ENCODE measurements around the gene ATE1. TPM values are rescaled to one million over a fixed set of nuclear protein-coding genes. Genes with fewer than 3 reads are reported as not detected.
"Not testable (repeated sequence)": the region's sequence is repeated elsewhere in the genome, so short reads cannot be mapped to it uniquely, and the experiment has no call there.

ATE1 gene
- total RNA-seq, 1 donor from 2014 or later, result 27.0 TPM

DNA sequence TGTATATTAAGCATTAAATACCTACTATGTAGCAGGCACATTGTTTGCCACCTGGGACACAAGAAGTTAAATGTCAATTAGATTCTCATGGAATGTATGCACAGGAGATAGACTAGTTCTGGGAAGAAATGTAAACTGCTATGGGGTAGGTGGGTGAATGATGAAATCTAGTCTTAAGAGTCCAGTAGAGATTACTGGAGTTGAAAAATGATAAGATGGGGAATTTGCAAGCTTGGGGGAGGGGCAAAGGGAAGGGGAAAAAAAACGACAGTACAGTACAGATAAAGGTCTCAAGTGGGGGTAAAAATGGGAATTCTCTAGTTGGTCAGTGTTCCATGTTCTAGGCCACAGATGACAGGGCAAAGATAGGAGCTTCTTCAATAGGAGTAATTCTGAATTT lies 94.4 kb downstream of the ATE1 start:
- no peak for DNase-seq (ENCODE audit: low read depth, low spot score)

DNA sequence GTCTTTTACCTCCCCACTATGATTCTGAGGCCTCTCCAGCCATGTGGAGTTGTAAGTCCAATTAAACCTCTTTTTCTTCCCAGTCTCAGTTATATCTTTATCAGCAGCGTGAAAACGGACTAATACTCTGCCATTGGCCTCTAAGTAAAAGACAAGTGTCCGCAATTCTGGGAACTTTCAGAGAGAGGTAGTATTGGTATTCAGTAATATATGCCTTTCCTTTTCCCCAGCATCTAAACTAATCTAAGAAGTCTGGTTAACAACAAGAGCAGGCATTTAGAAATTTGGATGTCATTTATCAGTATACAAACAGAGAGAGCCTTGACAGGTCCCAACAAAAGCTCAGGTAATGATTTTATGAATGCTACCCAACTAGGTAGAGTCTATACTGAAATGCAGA lies 95.2 kb downstream of the ATE1 start:
- DNase-seq (ENCODE audit: low read depth, low spot score), result no peak

DNA sequence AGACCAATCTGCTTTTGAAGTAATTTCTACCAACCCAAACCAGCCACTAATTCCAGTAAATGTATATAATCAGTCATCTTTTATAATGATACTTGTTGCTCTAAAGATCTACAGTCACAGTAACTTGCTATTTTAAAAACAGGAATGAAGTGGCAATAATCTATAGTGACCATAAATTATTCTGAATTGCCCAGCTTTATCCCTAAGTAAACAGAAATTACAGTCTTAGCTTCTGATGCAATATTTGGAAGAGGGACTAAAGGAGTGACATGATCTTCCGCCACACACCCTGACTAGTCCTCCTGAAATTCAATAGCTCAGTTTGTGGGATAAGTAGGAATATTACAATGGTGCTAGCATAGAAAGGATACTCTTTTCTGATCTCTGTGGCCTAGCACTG lies 96.1 kb downstream of the ATE1 start:
- no peak for DNase-seq (ENCODE audit: low read depth, low spot score)

DNA sequence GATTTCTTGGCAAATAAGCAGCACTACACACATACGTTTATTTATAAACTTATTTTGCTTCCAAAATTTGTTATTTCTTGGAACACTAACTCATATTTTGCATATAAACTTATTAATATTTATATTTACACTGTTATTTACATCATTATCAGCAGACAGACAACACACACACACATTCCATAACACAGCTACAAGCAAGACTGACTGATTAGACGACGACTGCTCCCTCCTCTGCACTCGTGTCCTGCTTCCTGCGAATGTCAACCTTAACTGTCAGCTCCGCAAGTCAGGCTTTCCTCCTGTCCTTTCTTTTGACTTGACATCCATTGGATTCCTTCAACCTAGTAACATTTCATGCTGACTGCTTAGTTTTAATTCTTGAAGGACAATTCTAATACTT lies 96.6 kb downstream of the ATE1 start:
- DNase-seq (ENCODE audit: low read depth, low spot score), result no peak

DNA sequence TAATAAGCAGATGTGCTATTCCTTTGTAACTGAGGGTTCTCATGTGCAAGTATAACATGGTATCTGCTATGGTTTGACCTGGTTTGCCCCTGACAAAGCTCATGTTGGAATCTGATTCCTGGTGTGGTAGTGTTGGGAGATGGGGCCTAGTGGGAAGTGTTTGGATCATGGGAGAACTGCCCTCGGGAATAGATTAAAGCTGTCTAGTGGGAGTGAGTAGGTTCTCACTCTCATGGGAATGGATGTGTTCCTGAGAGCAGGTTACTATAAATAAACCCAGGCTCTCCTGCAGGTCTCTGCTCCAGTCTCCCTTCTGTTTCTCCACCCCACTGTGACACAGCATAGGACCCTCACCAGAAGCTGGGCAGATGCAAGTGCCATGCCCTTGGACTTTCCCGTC lies 97.7 kb downstream of the ATE1 start:
- no peak for DNase-seq (ENCODE audit: low read depth, low spot score)

DNA sequence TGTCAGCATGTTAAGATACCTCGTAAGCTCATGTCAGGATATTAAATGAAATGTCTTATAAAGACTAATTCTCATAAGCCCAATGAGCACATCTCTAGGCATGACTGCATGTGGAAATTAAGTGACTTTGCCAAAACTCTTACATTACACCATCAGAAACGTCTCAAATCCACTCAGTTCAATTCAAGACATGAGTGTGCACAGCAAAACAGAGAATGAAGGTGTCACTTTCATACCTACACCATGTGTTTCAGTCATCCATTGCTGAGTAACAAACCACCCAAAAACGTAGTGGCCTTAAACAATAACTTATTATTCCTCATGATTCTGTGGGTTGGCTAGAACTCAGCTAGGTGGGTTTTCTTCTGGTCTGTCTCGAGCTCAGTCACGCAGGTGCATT lies 99.8 kb downstream of the ATE1 start:
- no peak for DNase-seq (ENCODE audit: low read depth, low spot score)

DNA sequence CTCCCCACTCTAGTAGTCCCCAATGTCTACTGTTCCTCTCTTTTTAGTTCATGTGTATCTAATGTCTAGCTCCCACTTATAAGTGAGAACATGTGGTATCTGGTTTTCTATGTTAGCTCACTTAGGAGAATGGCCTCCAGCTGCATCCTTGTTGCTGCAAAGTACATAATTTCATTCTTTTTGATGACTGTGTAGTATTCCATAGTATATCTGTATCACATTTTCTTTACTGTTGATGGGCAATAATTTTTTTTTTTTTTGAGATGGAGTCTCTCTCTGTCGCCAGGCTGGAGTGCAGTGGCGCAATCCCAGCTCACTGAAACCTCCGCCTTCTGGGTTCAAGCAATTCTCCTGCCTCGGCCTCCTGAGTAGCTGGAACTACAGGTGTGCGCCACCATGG lies 101.1 kb downstream of the ATE1 start:
- not testable (repeated sequence) for DNase-seq (ENCODE audit: low read depth, low spot score)

DNA sequence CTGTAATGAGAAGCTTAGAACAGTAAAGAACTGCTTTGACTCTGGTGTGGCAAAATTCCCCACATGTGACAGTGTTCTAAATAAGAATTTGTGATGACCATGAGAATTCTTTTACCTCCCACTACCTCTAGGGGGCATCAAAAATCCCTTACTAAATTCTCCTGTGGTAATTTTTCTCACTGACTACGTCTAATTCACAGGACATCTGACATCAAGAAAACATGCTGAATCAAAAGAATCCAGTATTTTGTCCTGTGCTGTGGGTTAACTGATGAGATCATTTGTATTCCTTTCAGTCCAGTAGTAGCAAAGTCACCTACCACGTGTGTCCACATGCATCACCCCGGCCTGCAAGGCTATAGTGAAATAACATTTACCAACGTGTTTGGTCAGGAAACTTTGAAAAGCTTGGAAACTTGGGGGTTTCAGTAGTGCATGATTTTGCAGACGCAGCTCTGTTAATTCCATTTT lies 103.8 kb downstream of the ATE1 start:
- no peak for DNase-seq (ENCODE audit: low read depth, low spot score)

DNA sequence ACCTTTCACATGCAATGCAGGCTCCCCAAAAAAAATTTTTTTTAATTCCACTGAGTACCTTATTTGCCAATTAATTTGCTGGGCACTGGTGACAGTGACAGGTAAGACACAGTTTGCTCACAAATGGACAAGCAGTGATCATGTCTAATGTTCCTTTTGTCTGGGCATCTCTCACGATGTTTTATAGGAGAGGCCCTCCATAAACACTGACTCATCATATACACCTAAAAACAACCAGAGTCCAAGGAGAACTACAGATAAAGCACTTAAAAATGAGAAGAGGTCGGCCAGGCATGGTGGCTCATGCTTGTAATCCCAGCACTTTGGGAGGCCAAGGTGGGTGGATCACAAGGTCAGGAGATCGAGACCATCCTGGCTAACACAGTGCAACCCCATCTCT lies 105.1 kb downstream of the ATE1 start:
- no peak for DNase-seq (ENCODE audit: low read depth, low spot score)

DNA sequence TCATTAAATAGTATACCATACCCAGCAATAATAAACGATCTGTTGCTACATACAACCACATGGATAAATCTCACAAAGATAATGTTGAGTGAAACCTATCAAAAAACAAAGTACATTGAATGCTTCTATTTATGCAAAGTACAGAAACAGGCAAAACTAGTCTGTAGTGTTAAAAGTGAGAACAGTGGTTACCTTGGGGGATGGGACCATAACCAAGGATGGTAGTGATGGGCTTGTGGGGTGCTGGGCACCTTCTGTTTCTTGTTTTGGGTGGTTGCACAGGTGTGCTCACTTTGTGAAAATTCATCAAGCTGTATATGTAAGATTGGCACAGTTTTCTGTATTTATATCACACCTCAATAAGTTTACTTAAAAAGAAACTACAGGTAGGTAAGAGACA lies 105.7 kb downstream of the ATE1 start:
- DNase-seq (ENCODE audit: low read depth, low spot score), result no peak

DNA sequence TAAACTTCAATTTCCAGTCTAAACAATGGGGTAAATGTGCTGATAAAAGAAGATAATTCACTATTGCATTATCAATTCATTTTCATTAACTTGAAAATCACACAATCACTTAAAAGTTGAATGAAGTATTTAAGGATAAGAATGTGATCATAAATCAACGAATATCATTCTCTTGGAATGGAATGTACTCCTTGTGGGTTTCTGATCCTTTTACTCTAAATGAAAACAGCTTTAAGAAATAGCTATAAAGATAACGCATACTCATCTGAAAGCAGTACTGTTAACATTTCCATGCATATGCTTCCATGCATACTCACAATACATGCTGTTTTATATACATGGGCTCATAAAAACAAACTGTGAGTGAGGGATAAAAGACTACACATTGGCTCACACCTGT lies 108.8 kb downstream of the ATE1 start:
- DNase-seq (ENCODE audit: low read depth, low spot score), result no peak

DNA sequence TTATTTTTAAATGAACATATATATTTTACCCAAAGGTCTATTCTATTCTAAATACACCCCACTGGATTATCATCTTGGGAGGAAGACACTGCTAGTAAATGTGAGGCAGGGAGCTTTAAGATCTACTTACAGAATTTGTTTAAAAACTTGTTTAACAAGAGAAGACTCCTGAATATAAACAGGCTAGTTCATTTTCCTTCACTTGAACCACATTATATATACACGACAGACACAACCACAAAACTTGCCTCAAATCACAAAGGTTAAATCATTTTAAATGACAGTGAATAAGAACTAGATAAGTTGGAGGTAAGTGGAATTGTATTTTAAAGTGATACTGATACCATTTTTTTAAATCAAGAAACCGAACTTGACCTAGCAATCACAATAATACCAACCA lies 109.2 kb downstream of the ATE1 start:
- no peak for DNase-seq (ENCODE audit: low read depth, low spot score)

DNA sequence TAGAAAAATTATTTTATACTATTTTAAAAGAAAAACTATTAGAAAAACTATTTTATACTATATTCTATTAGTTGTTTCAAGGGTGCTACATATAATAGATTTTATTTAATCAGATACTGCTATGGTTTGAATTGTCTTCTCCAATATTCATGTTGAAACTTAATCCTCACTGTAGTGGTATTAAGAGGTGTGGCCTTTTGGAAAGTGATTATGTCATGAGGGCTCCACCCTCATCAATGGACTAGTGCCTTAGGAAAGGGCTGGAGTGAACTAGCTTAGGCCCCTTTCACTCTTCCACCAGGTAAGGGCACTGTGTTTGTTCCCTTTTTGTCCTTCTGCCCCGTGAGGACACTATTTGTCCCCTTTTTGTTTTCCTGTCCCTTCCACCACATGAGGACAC lies 111.6 kb downstream of the ATE1 start:
- DNase-seq (ENCODE audit: low read depth, low spot score), result no peak

DNA sequence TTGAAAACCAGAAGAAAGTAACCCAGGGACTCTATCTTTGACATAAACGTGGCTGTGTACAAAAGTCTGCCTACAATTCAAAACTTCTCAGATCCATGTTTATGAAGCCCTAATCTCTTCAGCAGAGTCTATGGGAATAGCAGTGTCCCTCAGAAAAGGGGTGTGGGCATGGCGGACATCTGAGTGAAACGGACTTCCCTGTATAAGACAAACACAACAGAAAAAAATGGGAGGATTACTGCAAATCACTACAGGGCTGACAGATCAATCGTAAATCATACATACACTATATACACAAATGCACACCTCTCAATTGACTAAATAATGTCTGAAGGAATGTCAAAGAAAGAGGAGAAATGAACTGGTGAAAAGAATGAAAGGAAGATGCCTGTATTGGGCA lies 114.0 kb downstream of the ATE1 start:
- no peak for DNase-seq (ENCODE audit: low read depth, low spot score)

DNA sequence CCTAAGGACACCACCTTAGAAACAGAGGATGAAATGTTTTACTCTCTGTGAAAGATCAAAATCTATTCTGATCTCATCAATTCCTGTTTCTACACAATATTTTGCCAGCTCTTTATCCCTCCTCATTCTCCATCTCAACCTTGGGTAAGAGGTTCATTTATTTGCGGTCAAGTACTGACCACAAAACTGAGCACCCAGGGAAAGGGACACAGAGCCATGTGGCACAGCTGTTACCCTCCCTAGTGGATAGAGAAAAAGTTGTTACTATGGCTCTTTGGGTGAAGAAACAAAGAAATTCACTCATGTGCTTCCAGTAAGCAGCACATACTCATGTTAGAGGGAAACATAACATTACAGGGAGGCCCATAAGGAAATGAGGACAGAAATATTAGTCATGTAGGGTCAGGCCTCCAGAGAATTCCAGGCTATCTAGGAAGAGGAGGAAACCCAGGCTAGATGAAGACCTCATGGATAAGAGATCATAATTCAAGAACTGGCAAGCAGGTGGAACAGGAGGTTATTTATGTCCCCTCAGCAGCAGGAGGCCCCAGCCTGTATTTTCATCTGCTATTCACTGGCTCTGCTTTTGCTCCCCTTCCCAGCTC lies 114.5 kb downstream of the ATE1 start:
- peak; percentile 32 for DNase-seq (ENCODE audit: low read depth, low spot score)

DNA sequence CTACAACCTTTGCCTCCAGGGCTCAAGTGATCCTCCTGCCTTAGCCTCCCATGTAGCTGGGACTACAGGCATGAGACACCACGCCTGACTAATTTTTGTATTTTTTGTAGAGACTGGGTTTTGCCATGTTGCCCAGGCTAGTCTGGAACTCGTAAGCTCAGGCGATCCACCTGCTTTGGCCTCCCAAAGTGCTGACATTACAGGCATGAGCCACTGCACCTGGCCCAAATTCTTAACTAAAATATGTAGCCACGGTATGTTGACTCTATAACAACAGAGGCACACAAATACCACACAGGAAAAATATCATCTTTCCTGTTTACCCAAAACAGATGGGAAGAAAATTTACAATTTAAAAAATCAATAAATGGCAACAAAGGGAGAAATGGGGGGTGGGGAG lies 115.8 kb downstream of the ATE1 start:
- no peak for DNase-seq (ENCODE audit: low read depth, low spot score)

DNA sequence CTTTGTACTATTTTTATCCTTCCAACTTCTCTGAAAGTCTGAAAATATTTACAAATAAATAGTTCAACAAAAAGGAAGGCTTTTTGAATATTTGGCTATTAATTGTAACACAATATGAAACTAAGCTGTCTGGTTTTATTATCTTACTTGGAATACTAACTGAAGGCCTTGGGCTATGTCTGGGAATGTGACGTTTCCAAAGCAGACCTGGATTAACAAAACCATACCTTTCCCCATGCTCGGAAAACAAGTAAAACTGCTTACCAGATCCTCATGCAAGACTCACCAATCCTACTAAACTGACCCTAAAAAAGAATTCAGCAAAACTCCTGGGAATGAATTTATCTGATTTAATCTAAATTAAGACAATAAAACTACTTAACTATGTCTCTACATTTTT lies 116.4 kb downstream of the ATE1 start:
- no peak for DNase-seq (ENCODE audit: low read depth, low spot score)

DNA sequence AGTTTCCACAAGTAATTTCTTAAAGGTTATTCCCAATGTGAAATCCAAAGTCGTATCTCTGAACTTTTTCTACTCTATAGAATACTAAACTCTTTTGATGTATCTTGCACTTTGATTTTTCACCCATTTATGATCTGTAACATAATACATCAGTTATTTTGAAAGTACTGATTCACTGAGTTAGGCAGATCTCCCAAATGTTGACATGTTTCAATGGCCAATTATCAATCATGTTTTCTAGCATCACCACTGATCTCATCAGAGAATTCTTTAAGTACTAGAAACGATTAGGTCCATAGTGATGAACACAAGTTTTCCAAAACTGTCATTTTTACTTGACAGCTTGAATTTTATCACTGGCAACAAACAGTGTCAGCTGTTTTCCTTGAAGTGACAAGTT lies 119.0 kb downstream of the ATE1 start:
- no peak for DNase-seq (ENCODE audit: low read depth, low spot score)

DNA sequence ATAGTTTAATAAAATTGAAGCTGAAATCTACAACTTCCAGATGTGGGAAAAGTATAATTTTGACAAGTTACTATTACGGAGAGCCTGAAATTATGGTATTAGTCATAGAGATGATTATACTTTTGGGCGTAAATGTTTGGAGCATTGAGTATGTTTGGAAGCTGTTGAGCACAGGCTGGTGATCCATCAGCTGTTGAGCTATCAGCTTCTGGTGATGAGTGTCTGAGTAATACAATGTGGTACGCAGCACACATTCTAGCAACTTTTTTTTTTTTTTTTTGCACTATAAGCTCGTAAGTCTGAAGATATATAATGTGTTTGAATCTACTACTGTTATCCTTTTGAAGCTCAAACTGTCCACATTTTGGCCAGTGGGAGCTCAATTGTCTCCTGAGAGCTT lies 123.4 kb downstream of the ATE1 start:
- no peak for DNase-seq (ENCODE audit: low read depth, low spot score)

DNA sequence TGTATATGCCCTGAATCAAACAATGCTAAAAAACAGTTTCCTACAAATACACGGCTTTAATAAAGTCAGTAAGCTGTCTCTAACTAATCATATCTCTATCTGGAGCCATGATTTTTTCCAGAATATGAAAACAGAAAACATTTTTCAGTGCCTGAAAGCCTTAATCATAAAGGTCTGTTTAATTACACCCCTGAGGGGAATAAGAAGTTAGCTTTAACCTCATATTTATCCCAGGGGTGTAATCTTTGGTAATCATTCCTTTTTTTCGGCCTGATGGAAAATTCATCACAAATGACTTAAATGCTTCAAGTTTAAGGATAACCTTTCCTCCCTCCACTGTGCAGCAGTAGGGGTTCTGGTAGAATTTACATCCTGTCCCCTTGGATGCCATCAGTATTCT lies 124.2 kb downstream of the ATE1 start:
- DNase-seq (ENCODE audit: low read depth, low spot score), result no peak

DNA sequence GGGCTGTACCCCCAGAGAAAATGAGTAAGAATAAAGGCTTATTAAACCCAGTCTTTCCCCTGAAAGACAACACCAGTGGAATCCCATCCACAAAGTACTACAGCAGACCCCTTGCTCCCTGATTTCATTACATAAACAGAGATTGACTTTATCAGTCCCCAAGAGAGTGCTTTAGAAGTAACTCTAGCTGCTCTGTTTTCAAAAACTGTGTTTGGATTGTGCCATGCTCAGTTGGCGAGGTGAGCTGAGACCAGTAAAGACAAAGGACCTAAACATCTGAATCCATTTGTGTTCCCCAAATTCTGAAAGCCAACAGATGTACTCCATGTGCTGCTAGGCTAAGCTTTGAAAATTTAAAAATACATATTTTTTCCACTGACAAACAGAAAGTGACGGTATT lies 127.0 kb downstream of the ATE1 start:
- no peak for DNase-seq (ENCODE audit: low read depth, low spot score)

DNA sequence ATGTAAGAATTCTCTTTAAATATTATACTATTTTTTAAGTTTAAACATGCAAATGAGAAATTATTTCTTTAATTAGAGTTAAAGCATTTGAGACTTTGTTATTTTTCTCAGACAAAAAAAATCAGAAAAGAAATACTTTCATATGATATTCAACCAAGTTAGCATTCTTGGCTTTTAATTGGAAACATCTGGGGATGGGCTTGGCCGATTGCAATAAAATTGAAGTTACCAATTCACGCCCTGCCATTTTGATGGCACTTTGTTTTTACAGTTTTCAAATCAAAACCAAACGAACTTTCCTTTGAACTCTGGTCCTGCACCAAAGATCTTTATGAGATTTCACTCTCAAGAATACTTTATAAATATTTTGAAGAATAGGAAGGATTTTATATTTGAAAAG lies 127.7 kb downstream of the ATE1 start:
- DNase-seq (ENCODE audit: low read depth, low spot score), result no peak

DNA sequence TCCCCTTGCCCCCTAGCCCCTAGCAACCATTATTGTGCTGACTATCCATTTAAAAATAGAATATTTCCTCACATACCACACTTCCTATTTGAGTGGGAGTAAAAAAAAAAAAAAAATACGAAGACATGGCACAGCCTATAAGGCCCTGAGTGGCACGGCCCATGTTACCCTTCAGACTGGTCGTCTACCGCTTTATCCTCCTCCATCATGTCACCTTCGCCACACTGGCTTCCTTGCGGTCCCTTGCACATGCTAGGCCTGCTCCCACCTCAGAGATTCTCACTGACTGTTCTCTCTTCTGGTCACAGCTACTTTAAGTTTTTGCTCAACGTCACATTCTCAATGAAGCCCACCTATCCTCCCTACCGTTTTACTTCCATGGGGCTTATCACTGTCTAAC lies 130.3 kb downstream of the ATE1 start:
- no peak for DNase-seq (ENCODE audit: low read depth, low spot score)

DNA sequence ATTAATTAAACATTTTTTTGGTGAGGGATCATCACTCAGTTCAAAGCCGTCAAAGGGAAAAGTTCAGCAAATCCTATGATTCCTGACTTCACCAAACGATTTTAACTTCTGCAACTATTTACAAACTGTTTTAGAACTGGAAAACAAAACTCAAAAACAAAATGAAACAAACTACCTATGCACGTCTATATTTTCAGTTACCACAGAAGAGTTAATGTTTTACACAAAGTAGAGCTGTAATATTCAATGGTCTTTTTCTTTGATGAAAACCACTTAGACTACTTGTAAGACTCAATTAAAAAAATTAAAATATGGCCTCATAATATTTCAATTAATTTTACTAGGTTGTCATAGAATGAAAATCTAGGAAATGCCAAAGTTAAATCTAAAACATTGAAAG lies 131.5 kb downstream of the ATE1 start:
- no peak for DNase-seq (ENCODE audit: low read depth, low spot score)

All from pulmonary artery endothelial cell (primary cell).